Peyer's patch (tissue), 4 donors: Measurements from ENCODE around the gene SCYGR6.

Experiments
- CTCF ChIP-seq, 6 experiments: fragments of 450-650 bp in 4 of 6; fragments of 200-600 bp in 2 of 6; sonication (generic) in 1 of 6; IDR thresholded peaks; one replicate each; pipeline ENCODE4 v1.5.1; 2017 to 2019; ENCODE audit warnings: antibody characterized with exemption in 6 of 6, mild to moderate bottlenecking in 3 of 6, moderate library complexity in 1 of 6
- POLR2A ChIP-seq, 2 donors: fragments of 450-650 bp; IDR thresholded peaks; one replicate each; pipeline ENCODE4 v1.5.1; 2017; ENCODE audit warnings: antibody characterized with exemption in 2 of 2, mild to moderate bottlenecking in 2 of 2, moderate library complexity in 2 of 2

- TF ChIP-seq CTCF (IDR thresholded peaks at IDR 0.05), result no peak
- no peak for TF ChIP-seq POLR2A (IDR thresholded peaks at IDR 0.05)
Observed at GRCh38 chr2:227701556-227701955, 23.0 kb downstream of the SCYGR6 start.
